Mucosa of descending colon (tissue), 3 donors: ENCODE results near the gene C1QA. TPM values are rescaled to one million over a fixed set of nuclear protein-coding genes. Genes with fewer than 3 reads are reported as not detected.

ENCODE experiments used
- ATAC-seq: fragments of 200-7000 bp; cut with Tn5 transposase; one replicate; pipeline ENCODE4 v1.9.1; 2020; ENCODE audit warnings: mild to moderate bottlenecking, moderate library complexity
- DNase-seq, 3 donors: peaks; one replicate each; pipeline ENCODE4 v3.0.0-alpha.2; 2020
- H3K36me3 ChIP-seq: fragments of 200-600 bp; one replicate; pipeline ENCODE4 v1.8.0; 2021; ENCODE audit warnings: low read depth, mild to moderate bottlenecking
- H3K4me1 ChIP-seq: fragments of 200-600 bp; one replicate; pipeline ENCODE4 v1.8.0; 2021; ENCODE audit warnings: low read depth, mild to moderate bottlenecking
- H3K4me3 ChIP-seq: fragments of 200-600 bp; one replicate; pipeline ENCODE4 v1.8.0; 2021; ENCODE audit warnings: mild to moderate bottlenecking
- H3K9me3 ChIP-seq: fragments of 200-600 bp; one replicate; pipeline ENCODE4 v1.8.0; 2021; ENCODE audit warnings: mild to moderate bottlenecking
- CTCF ChIP-seq: fragments of 200-600 bp; IDR thresholded peaks from one replicate; pipeline ENCODE4 v1.8.0; 2022; ENCODE audit warnings: antibody characterized with exemption, mild to moderate bottlenecking
- intact Hi-C, 2 donors: fragments of 100-400 bp; cut with DNase I in 1 of 2; cut with micrococcal nuclease in 1 of 2; formaldehyde crosslinking; loops; one replicate each; pipeline versions ENCODE4 v1.11.0 to v1.11.1; 2022; cut with DNase I, micrococcal nuclease
- total RNA-seq, 3 donors: library from RNA; stranded (reverse); fragmentation: NEBNext Ultra II Directional in 2 of 3; extraction: Animal tissue kit (Norgen Biotek cat#: 25700) in 2 of 3; gene quantifications; one replicate each; pipeline versions ENCODE4 v1.2.1 to v1.2.4, GENCODE V29; 2021 to 2023
- donor health status: DM: no; HTN: no; CAD: no; lungs with moderate emphysema.
- donor health status: DM: no; HTN: no; CAD: no.
- donor health status: DM: no; HTN: yes; CAD: no.

The C1QA gene
- total RNA-seq, 3 donors from 2014 or later = 30.1 to 167 (median 134) TPM

- peak in 2 of 3 donors; percentile 29 to 54 for DNase-seq
- ATAC-seq = peak; percentile 85
- Histone ChIP-seq H3K4me1 (no peaks in the 10 kb centered on the region), H3K36me3 (no peaks in the 10 kb centered on the region), H3K9me3 (no peaks in the 10 kb centered on the region), H3K4me3 (no peak overlapping the region)
- TF ChIP-seq CTCF = no peak
- intact Hi-C loops = no loop called here
Measured at GRCh38 chr1:22592919-22593790, 43.3 kb upstream of the C1QA start.

- H3K36me3 ChIP-seq = no peaks in the 10 kb centered on the region
- H3K4me1 ChIP-seq = no peaks in the 10 kb centered on the region
- intact Hi-C loops = no loop called here
- ATAC-seq (no peak), DNase-seq (no peak)
- no peak overlapping the region for H3K4me3 ChIP-seq
- no peak for TF ChIP-seq CTCF
- no peaks in the 10 kb centered on the region for H3K9me3 ChIP-seq
Measured at GRCh38 chr1:22594396-22594795, 42.0 kb upstream of the C1QA start.

GRCh38 chr1:22595108-22595507 lies 41.3 kb upstream of the C1QA start:
- no peak for TF ChIP-seq CTCF
- no peak overlapping the region for H3K4me3 ChIP-seq
- H3K36me3 ChIP-seq = no peaks in the 10 kb centered on the region
- ATAC-seq = no peak
- H3K9me3 ChIP-seq = no peaks in the 10 kb centered on the region
- no peaks in the 10 kb centered on the region for H3K4me1 ChIP-seq
- intact Hi-C loops = no loop called here
- DNase-seq = no peak

- no peaks in the 10 kb centered on the region for H3K4me1 ChIP-seq
- DNase-seq (no peak), ATAC-seq (no peak)
- H3K9me3 ChIP-seq = no peaks in the 10 kb centered on the region
- H3K36me3 ChIP-seq = no peaks in the 10 kb centered on the region
- H3K4me3 ChIP-seq = no peak overlapping the region
- TF ChIP-seq CTCF = no peak
- intact Hi-C loops = no loop called here
Measured at GRCh38 chr1:22597301-22597965, 39.0 kb upstream of the C1QA start.

- no peak for TF ChIP-seq CTCF
- no peak for ATAC-seq
- no peaks in the 10 kb centered on the region for H3K4me1 ChIP-seq
- no peaks in the 10 kb centered on the region for H3K9me3 ChIP-seq
- no peak overlapping the region for H3K4me3 ChIP-seq
- no peaks in the 10 kb centered on the region for H3K36me3 ChIP-seq
- no peak for DNase-seq
- intact Hi-C loops = no loop called here
Measured at GRCh38 chr1:22597996-22598395, 38.4 kb upstream of the C1QA start.
